HEK293 (cell line): ENCODE results near the gene CALHM4.
A peak's percentile ranks its signal among the peaks of the same experiment; 100 is the strongest.

Experiments used
- CTCF ChIA-PET: fragments of 350-600 bp; formaldehyde crosslinking; extraction: SDS; loops from one replicate; lab custom pipeline; 2021; ENCODE audit warnings: antibody characterized with exemption; lab: Yijun Ruan, JAX
- POLR2A ChIA-PET: fragments of 300-600 bp; formaldehyde crosslinking; extraction: SDS; loops from one replicate; lab custom pipeline; 2020; ENCODE audit warnings: antibody characterized with exemption, inconsistent platforms; lab: Yijun Ruan, JAX
- H3K27ac ChIP-seq: fragments of 200-500 bp; sonication (Bioruptor generic); 2 replicates; pipeline ENCODE4 v1.5.1; 2014; ENCODE audit warnings: low read depth, low read length, control low read depth, inconsistent platforms; ENCODE audit errors: extremely low read depth
- H3K36me3 ChIP-seq, 2 experiments: fragments of 200-500 bp in 1 of 2; sonication (Bioruptor generic) in 1 of 2; 1 replicate in 1 of 2; 2 replicates in 1 of 2; pipeline ENCODE4 v1.5.1; 2014 to 2017; ENCODE audit warnings: inconsistent platforms in 2 of 2, low read length in 2 of 2; ENCODE audit not compliant: control insufficient read depth in 2 of 2, insufficient read depth in 1 of 2
- H3K4me1 ChIP-seq: fragments of 200-500 bp; sonication (Bioruptor generic); 2 replicates; pipeline ENCODE4 v1.5.1; 2014; ENCODE audit warnings: mild to moderate bottlenecking, low read length, inconsistent platforms; ENCODE audit not compliant: control insufficient read depth, insufficient read depth
- H3K4me3 ChIP-seq: 2 replicates; pipeline ENCODE4 v1.5.1; 2011; ENCODE audit warnings: low read depth, mild to moderate bottlenecking, control low read depth, low read length, moderate library complexity
- H3K9me3 ChIP-seq: fragments of 200-500 bp; sonication (Bioruptor generic); 2 replicates; pipeline ENCODE4 v1.5.1; 2014; ENCODE audit warnings: low read depth, low read length, inconsistent platforms; ENCODE audit not compliant: control insufficient read depth, insufficient read depth
- BCL11A ChIP-seq: fragments of 450-650 bp; formaldehyde crosslinking; IDR thresholded peaks from 2 replicates; pipeline ENCODE4 v1.5.1; 2016; ENCODE audit warnings: low read depth, missing biosample characterization, missing genetic modification characterization
- GLI4 ChIP-seq: fragments of 450-650 bp; formaldehyde crosslinking; IDR thresholded peaks from 2 replicates; pipeline ENCODE4 v1.5.1; 2016; ENCODE audit warnings: missing biosample characterization, missing genetic modification characterization
- HOXD13 ChIP-seq: sonication (generic); formaldehyde crosslinking; IDR thresholded peaks from 2 replicates; pipeline ENCODE4 v1.8.0; 2022; ENCODE audit warnings: missing genetic modification reagents, borderline replicate concordance
- IKZF3 ChIP-seq: fragments of 450-650 bp; IDR thresholded peaks from 2 replicates; pipeline ENCODE4 v1.5.0; 2018; ENCODE audit warnings: missing biosample characterization, mild to moderate bottlenecking, missing genetic modification characterization, moderate library complexity
- KLF10 ChIP-seq: fragments of 450-650 bp; IDR thresholded peaks from 2 replicates; pipeline ENCODE4 v1.5.1; 2018; ENCODE audit warnings: missing biosample characterization, mild to moderate bottlenecking, missing genetic modification characterization
- KLF7 ChIP-seq: fragments of 450-650 bp; formaldehyde crosslinking; IDR thresholded peaks from 2 replicates; pipeline ENCODE4 v1.5.1; 2016; ENCODE audit warnings: missing biosample characterization, missing genetic modification characterization, borderline replicate concordance
- KLF9 ChIP-seq: fragments of 450-650 bp; formaldehyde crosslinking; IDR thresholded peaks from 2 replicates; pipeline ENCODE4 v1.5.1; 2016; ENCODE audit warnings: missing biosample characterization, missing genetic modification characterization, low read depth
- MZF1 ChIP-seq: fragments of 450-650 bp; formaldehyde crosslinking; IDR thresholded peaks from 2 replicates; pipeline ENCODE4 v1.5.1; 2017; ENCODE audit warnings: missing biosample characterization, missing genetic modification characterization, borderline replicate concordance
- TRIM28 ChIP-seq: IDR thresholded peaks from 2 replicates; pipeline ENCODE4 v1.6.1; 2011; ENCODE audit warnings: low read length, control low read depth, borderline replicate concordance
- ZBTB17 ChIP-seq: fragments of 450-650 bp; formaldehyde crosslinking; IDR thresholded peaks from 2 replicates; pipeline ENCODE4 v1.5.1; 2016; ENCODE audit warnings: missing biosample characterization, missing genetic modification characterization
- ZFP37 ChIP-seq: fragments of 450-650 bp; formaldehyde crosslinking; IDR thresholded peaks from 2 replicates; pipeline ENCODE4 v1.5.1; 2016; ENCODE audit warnings: missing biosample characterization, missing genetic modification characterization
- ZNF157 ChIP-seq: fragments of 450-650 bp; formaldehyde crosslinking; IDR thresholded peaks from 2 replicates; pipeline ENCODE4 v1.5.1; 2016; ENCODE audit warnings: missing biosample characterization, missing genetic modification characterization
- ZNF16 ChIP-seq: fragments of 450-650 bp; formaldehyde crosslinking; IDR thresholded peaks from 2 replicates; pipeline ENCODE4 v1.5.1; 2016; ENCODE audit warnings: low read depth, missing biosample characterization, missing genetic modification characterization
- ZNF184 ChIP-seq: fragments of 450-650 bp; IDR thresholded peaks from 2 replicates; pipeline ENCODE4 v1.5.1; 2018; ENCODE audit warnings: missing biosample characterization, mild to moderate bottlenecking, missing genetic modification characterization
- ZNF19 ChIP-seq: fragments of 450-650 bp; formaldehyde crosslinking; IDR thresholded peaks from 2 replicates; pipeline ENCODE4; 2016; ENCODE audit warnings: missing biosample characterization, missing genetic modification characterization, low read depth
- ZNF202 ChIP-seq: fragments of 450-650 bp; formaldehyde crosslinking; IDR thresholded peaks from 2 replicates; pipeline ENCODE4 v1.5.1; 2016; ENCODE audit warnings: missing biosample characterization, missing genetic modification characterization, borderline replicate concordance
- ZNF221 ChIP-seq: fragments of 450-650 bp; formaldehyde crosslinking; IDR thresholded peaks from 2 replicates; pipeline ENCODE4 v1.5.1; 2017; ENCODE audit warnings: missing biosample characterization, missing genetic modification characterization, borderline replicate concordance
- ZNF311 ChIP-seq: fragments of 450-650 bp; formaldehyde crosslinking; IDR thresholded peaks from 2 replicates; pipeline ENCODE4 v1.5.1; 2017; ENCODE audit warnings: missing biosample characterization, missing genetic modification characterization, borderline replicate concordance
- ZNF350 ChIP-seq: fragments of 450-650 bp; formaldehyde crosslinking; IDR thresholded peaks from 2 replicates; pipeline ENCODE4 v1.5.0; 2017; ENCODE audit warnings: missing biosample characterization, mild to moderate bottlenecking, missing genetic modification characterization
- ZNF37A ChIP-seq: fragments of 450-650 bp; IDR thresholded peaks from 2 replicates; pipeline ENCODE4 v1.5.1; 2018; ENCODE audit warnings: missing biosample characterization, missing genetic modification characterization
- ZNF473 ChIP-seq: fragments of 450-650 bp; formaldehyde crosslinking; IDR thresholded peaks from 2 replicates; pipeline ENCODE4 v1.5.1; 2017; ENCODE audit warnings: missing biosample characterization, missing genetic modification characterization
- ZNF501 ChIP-seq: fragments of 450-650 bp; formaldehyde crosslinking; IDR thresholded peaks from 2 replicates; pipeline ENCODE4 v1.5.1; 2016; ENCODE audit warnings: missing biosample characterization, missing genetic modification characterization
- ZNF610 ChIP-seq: fragments of 450-650 bp; formaldehyde crosslinking; IDR thresholded peaks from 2 replicates; pipeline ENCODE4 v1.5.1; 2016; ENCODE audit warnings: missing biosample characterization, missing genetic modification characterization, borderline replicate concordance
- ZNF629 ChIP-seq: fragments of 450-650 bp; formaldehyde crosslinking; IDR thresholded peaks from 2 replicates; pipeline ENCODE4 v1.5.1; 2017; ENCODE audit warnings: missing biosample characterization, missing genetic modification characterization
- ZNF660 ChIP-seq: fragments of 450-650 bp; IDR thresholded peaks from 2 replicates; pipeline ENCODE4 v1.5.1; 2018; ENCODE audit warnings: missing biosample characterization, mild to moderate bottlenecking, missing genetic modification characterization
- ZNF768 ChIP-seq: fragments of 450-650 bp; formaldehyde crosslinking; IDR thresholded peaks from 2 replicates; pipeline ENCODE4 v1.5.1; 2018; ENCODE audit warnings: missing biosample characterization, mild to moderate bottlenecking, missing genetic modification characterization
- ZNF791 ChIP-seq: fragments of 450-650 bp; formaldehyde crosslinking; IDR thresholded peaks from 2 replicates; pipeline ENCODE4 v1.5.1; 2016; ENCODE audit warnings: missing biosample characterization, missing genetic modification characterization
- ZNF843 ChIP-seq: fragments of 450-650 bp; formaldehyde crosslinking; IDR thresholded peaks from 2 replicates; pipeline ENCODE4 v1.5.1; 2016; ENCODE audit warnings: missing biosample characterization, missing genetic modification characterization
- TF ChIP-seq, protein P1 (sequence below): fragments of 450-650 bp; formaldehyde crosslinking; IDR thresholded peaks from 2 replicates; pipeline ENCODE4 v1.5.1; 2016; ENCODE audit warnings: missing biosample characterization, missing genetic modification characterization
- TF ChIP-seq, protein P2 (sequence below): fragments of 450-650 bp; formaldehyde crosslinking; IDR thresholded peaks from 2 replicates; pipeline ENCODE4 v1.5.1; 2016; ENCODE audit warnings: missing biosample characterization, missing genetic modification characterization

CALHM4 gene

DNA sequence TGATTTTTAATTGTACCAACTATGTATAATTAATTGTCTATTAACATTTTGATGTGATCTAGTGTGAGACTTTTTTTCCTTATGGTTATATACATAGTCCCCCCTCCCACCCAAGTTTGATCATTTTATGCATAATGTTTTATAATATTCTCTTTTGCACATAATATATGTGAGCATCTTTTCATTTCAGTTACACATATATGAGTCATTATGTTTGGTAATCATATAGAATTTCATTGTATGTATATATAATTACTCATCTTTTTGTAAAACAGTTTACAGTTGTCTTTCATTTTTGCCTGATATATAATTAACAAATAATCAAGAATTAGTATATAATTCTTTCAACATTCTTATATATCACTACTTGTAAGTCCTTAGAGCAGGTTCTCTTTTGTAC is 32.7 kb downstream of the CALHM4 start (continued):
- TF ChIP-seq ZNF350 (tag by site-specific recombination) (no peak), KLF9 (tag by site-specific recombination) (no peak), ZFP37 (tag by site-specific recombination) (no peak), ZNF184 (tag by site-specific recombination) (no peak)

DNA sequence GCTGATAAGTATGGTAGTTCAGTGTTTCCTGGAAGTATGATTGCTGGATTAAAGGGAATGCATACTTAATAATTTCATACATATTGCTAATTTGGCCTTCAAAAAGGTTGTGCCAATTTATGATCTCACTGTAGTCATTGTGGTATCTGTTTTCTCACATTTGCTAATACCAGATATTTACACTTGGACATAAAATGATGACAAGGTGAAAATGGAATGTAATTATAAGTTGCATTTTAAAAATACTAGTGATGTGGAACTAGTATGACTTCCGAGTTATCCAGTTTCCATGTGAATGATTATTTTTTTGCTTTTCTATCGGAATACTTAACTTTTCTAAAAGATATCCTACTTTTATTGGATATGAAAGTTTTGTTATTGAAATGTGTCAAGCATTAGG is 33.2 kb downstream of the CALHM4 start:
- TF ChIP-seq ZNF37A (no peak), ZNF843 (tag by site-specific recombination) (no peak), HOXD13 (no peak), ZNF473 (tag by site-specific recombination) (no peak), MZF1 (no peak), ZNF202 (tag by site-specific recombination) (no peak), ZNF768 (tag by site-specific recombination) (no peak), BCL11A (tag by site-specific recombination) (no peak), IKZF3 (tag by site-specific recombination) (no peak)
- ChIA-PET CTCF (no interaction called here), POLR2A (no interaction called here)
- Histone ChIP-seq H3K27ac (no peak overlapping the region), H3K36me3 (peaks cover 52 to 78% of the 10 kb centered on the region in 2 experiments), H3K4me3 (no peak overlapping the region), H3K4me1 (no peaks in the 10 kb centered on the region), H3K9me3 (no peaks in the 10 kb centered on the region)

DNA sequence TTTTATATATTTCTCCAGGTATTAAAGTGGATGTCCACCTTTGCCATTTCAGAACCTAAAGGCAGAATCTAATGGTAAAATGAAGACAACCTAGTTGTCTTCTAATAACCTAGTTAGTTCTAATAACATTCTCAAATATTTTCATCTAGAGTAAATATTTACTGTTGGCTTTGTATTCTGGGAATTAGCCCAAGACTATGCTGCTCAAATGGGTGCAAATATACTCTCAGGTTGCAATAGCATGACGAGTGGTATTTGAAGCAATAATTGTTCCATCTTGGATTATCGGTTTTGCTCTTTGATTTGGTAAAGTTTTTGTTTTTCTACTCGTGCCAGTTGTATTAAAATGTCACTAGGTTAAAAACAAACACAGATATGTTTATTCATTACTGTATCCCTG is 41.7 kb downstream of the CALHM4 start:
- CTCF ChIA-PET: interaction anchor here (0.9 kb wide), 1 partner anchor 327 kb away, joined by 3 read pairs; no protein-coding TSS in a partner anchor
- peaks cover 25 to 67% of the 10 kb centered on the region in 2 experiments for H3K36me3 ChIP-seq
- POLR2A ChIA-PET: no interaction called here

DNA sequence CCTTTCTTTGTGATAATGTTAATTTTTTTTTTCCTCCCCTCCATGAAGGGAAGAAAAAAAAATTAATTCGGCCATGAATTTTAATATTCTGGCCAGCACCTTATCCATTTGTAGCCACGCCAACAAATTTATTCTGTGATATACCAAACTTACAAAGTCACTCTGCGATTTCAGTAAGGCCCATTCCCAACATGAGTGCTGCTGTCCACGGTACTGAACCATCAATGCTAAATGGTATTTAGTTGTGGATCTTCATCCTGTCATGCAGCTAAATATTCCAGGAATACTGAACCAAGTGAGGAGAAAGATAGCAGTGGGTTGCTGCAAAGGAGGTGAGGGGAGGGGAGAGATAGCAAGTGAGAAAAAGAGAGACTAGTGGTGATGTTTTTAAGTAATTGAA is 43.3 kb downstream of the CALHM4 start:
- CTCF ChIA-PET: interaction anchor here (1.5 to 1.6 kb wide), 2 partner anchors 34 to 309 kb away, joined by 3 to 4 read pairs; no protein-coding TSS in a partner anchor
- Histone ChIP-seq H3K4me3 (no peak overlapping the region), H3K4me1 (no peaks in the 10 kb centered on the region), H3K27ac (no peak overlapping the region), H3K9me3 (no peaks in the 10 kb centered on the region), H3K36me3 (peaks cover 11 to 56% of the 10 kb centered on the region in 2 experiments; a peak in 2 of 3 replicates)
- POLR2A ChIA-PET: interaction anchor here (0.7 to 0.9 kb wide), 2 partner anchors 19 to 26 kb away, joined by 3 read pairs; partner anchors contain the start of genes RSPH4A and RWDD1
- TF ChIP-seq ZBTB17: no peak
- TF ChIP-seq, protein P1, sequence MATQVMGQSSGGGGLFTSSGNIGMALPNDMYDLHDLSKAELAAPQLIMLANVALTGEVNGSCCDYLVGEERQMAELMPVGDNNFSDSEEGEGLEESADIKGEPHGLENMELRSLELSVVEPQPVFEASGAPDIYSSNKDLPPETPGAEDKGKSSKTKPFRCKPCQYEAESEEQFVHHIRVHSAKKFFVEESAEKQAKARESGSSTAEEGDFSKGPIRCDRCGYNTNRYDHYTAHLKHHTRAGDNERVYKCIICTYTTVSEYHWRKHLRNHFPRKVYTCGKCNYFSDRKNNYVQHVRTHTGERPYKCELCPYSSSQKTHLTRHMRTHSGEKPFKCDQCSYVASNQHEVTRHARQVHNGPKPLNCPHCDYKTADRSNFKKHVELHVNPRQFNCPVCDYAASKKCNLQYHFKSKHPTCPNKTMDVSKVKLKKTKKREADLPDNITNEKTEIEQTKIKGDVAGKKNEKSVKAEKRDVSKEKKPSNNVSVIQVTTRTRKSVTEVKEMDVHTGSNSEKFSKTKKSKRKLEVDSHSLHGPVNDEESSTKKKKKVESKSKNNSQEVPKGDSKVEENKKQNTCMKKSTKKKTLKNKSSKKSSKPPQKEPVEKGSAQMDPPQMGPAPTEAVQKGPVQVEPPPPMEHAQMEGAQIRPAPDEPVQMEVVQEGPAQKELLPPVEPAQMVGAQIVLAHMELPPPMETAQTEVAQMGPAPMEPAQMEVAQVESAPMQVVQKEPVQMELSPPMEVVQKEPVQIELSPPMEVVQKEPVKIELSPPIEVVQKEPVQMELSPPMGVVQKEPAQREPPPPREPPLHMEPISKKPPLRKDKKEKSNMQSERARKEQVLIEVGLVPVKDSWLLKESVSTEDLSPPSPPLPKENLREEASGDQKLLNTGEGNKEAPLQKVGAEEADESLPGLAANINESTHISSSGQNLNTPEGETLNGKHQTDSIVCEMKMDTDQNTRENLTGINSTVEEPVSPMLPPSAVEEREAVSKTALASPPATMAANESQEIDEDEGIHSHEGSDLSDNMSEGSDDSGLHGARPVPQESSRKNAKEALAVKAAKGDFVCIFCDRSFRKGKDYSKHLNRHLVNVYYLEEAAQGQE (tag by site-specific recombination): peak; percentile 98

More for the DNA sequence above, 41.7 kb downstream of the CALHM4 start:
- no peak overlapping the region for H3K27ac ChIP-seq
- TF ChIP-seq ZNF19 (tag by site-specific recombination): no peak
- no peak for TF ChIP-seq ZNF501 (tag by site-specific recombination)
- no peak for TF ChIP-seq ZNF157 (tag by site-specific recombination)
- no peak for TF ChIP-seq GLI4 (tag by site-specific recombination)
- TF ChIP-seq, protein P2, sequence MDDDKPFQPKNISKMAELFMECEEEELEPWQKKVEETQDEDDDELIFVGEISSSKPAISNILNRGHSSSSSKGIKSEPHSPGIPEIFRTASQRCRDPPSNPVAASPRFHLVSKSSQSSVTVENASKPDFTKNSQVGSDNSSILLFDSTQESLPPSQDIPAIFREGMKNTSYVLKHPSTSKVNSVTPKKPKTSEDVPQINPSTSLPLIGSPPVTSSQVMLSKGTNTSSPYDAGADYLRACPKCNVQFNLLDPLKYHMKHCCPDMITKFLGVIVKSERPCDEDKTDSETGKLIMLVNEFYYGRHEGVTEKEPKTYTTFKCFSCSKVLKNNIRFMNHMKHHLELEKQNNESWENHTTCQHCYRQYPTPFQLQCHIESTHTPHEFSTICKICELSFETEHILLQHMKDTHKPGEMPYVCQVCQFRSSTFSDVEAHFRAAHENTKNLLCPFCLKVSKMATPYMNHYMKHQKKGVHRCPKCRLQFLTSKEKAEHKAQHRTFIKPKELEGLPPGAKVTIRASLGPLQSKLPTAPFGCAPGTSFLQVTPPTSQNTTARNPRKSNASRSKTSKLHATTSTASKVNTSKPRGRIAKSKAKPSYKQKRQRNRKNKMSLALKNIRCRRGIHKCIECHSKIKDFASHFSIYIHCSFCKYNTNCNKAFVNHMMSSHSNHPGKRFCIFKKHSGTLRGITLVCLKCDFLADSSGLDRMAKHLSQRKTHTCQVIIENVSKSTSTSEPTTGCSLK: no peak
- TF ChIP-seq ZNF311 (tag by site-specific recombination): no peak
- no peak for TF ChIP-seq ZNF610 (tag by site-specific recombination)
- no peak for TF ChIP-seq KLF10 (tag by site-specific recombination)
- TF ChIP-seq ZNF16 (tag by site-specific recombination): no peak
- TF ChIP-seq TRIM28: no peak
- no peak for TF ChIP-seq KLF7 (tag by site-specific recombination)
- TF ChIP-seq ZNF791: no peak
- no peak for TF ChIP-seq ZNF629 (tag by site-specific recombination)
- no peak for TF ChIP-seq ZNF221 (tag by site-specific recombination)
- no peak for TF ChIP-seq ZNF660 (tag by site-specific recombination)
- no peaks in the 10 kb centered on the region for H3K4me1 ChIP-seq
- H3K4me3 ChIP-seq: no peak overlapping the region
- no peaks in the 10 kb centered on the region for H3K9me3 ChIP-seq
